SU-DHL-6 (cell line): ENCODE results near the gene SLC9C1.

Experiments
- H2AFZ ChIP-seq: fragments of 200-600 bp; sonication (generic); 2 replicates; pipeline ENCODE4 v1.6.1; 2014; ENCODE audit warnings: low read depth, mild to moderate bottlenecking, moderate library complexity, mixed read lengths, antibody characterized with exemption, low read length; ENCODE audit not compliant: severe bottlenecking
- H3F3A ChIP-seq: fragments of 200-600 bp; shearing (Covaris generic); 2 replicates; pipeline ENCODE4 v1.6.0; 2016; ENCODE audit warnings: antibody characterized with exemption, mild to moderate bottlenecking; ENCODE audit not compliant: insufficient read depth
- H3K27ac ChIP-seq: fragments of 200-600 bp; sonication (generic); 2 replicates; pipeline ENCODE4 v1.5.1; 2016; ENCODE audit warnings: low read depth, mild to moderate bottlenecking, low read length, moderate library complexity, mixed read lengths
- H3K27me3 ChIP-seq: fragments of 200-600 bp; sonication (generic), shearing (Covaris generic); 2 replicates; pipeline ENCODE4 v1.6.0; 2014; ENCODE audit warnings: mild to moderate bottlenecking, low read length
- H3K36me3 ChIP-seq: fragments of 200-600 bp; sonication (generic); 2 replicates; pipeline ENCODE4 v1.6.1; 2014; ENCODE audit warnings: mild to moderate bottlenecking, low read length, mixed read lengths
- H3K4me2 ChIP-seq: fragments of 300-600, 200-600 bp; shearing (Covaris generic), sonication (generic); 2 replicates; pipeline ENCODE4 v1.6.0; 2014; ENCODE audit warnings: low read length, low read depth, mild to moderate bottlenecking; ENCODE audit not compliant: poor library complexity, severe bottlenecking
- H3K4me3 ChIP-seq: fragments of 200-600 bp; sonication (generic); 2 replicates; pipeline ENCODE4 v1.5.1; 2014; ENCODE audit warnings: antibody characterized with exemption, low read length, mild to moderate bottlenecking, mixed read lengths; ENCODE audit not compliant: insufficient read depth, poor library complexity, severe bottlenecking
- H3K79me2 ChIP-seq: fragments of 200-600 bp; sonication (generic); 2 replicates; pipeline ENCODE4 v1.6.1; 2014; ENCODE audit warnings: mild to moderate bottlenecking, low read length, moderate library complexity; ENCODE audit not compliant: insufficient read depth
- H3K9ac ChIP-seq: fragments of 200-600 bp; sonication (generic); 2 replicates; pipeline ENCODE4 v1.7.0; 2014; ENCODE audit warnings: mild to moderate bottlenecking, low read length
- H3K9me2 ChIP-seq: fragments of 200-600 bp; sonication (generic); replicated peaks from 2 replicates; pipeline ENCODE4 v1.6.1; 2014; ENCODE audit warnings: low read length; ENCODE audit not compliant: insufficient read depth
- H3K9me3 ChIP-seq: fragments of 200-600 bp; sonication (generic); 2 replicates; pipeline ENCODE4 v1.6.1; 2014; ENCODE audit warnings: low read length, mixed read lengths; ENCODE audit not compliant: insufficient read depth
- H4K20me1 ChIP-seq: fragments of 200-600 bp; sonication (generic); 2 replicates; pipeline ENCODE4 v1.6.1; 2014; ENCODE audit warnings: low read depth, mild to moderate bottlenecking, antibody characterized with exemption, low read length, moderate library complexity, mixed read lengths
- EZH2phosphoT487 ChIP-seq: fragments of 200-600 bp; sonication (generic), shearing (Covaris generic); conservative IDR thresholded peaks from 2 replicates; pipeline ENCODE4 v1.6.1; 2018; ENCODE audit warnings: mild to moderate bottlenecking, antibody characterized with exemption, low read length, moderate library complexity, mixed read lengths
- TF ChIP-seq, protein P1 (sequence below): fragments of 200-600 bp; sonication (generic); IDR thresholded peaks from one replicate; pipeline ENCODE4 v1.5.1; 2017; ENCODE audit warnings: antibody characterized with exemption, mild to moderate bottlenecking, low read length, moderate library complexity; ENCODE audit not compliant: insufficient read depth, poor library complexity, severe bottlenecking

The SLC9C1 gene

GRCh38 chr3:112339134-112339533 is 45.1 kb upstream of the SLC9C1 start:
- Histone ChIP-seq H3K79me2 (no peaks in the 10 kb centered on the region), H3K9me3 (no peaks in the 10 kb centered on the region), H4K20me1 (no peaks in the 10 kb centered on the region), H3K4me2 (no peak overlapping the region), H3K9me2 (no peaks in the 10 kb centered on the region), H3K4me3 (no peak overlapping the region), H3K27ac (no peak overlapping the region), H3K27me3 (no peaks in the 10 kb centered on the region), H3K9ac (no peak overlapping the region), H2AFZ (no peak overlapping the region), H3K36me3 (no peaks in the 10 kb centered on the region), H3F3A (no peaks in the 10 kb centered on the region)
- TF ChIP-seq, protein P1, sequence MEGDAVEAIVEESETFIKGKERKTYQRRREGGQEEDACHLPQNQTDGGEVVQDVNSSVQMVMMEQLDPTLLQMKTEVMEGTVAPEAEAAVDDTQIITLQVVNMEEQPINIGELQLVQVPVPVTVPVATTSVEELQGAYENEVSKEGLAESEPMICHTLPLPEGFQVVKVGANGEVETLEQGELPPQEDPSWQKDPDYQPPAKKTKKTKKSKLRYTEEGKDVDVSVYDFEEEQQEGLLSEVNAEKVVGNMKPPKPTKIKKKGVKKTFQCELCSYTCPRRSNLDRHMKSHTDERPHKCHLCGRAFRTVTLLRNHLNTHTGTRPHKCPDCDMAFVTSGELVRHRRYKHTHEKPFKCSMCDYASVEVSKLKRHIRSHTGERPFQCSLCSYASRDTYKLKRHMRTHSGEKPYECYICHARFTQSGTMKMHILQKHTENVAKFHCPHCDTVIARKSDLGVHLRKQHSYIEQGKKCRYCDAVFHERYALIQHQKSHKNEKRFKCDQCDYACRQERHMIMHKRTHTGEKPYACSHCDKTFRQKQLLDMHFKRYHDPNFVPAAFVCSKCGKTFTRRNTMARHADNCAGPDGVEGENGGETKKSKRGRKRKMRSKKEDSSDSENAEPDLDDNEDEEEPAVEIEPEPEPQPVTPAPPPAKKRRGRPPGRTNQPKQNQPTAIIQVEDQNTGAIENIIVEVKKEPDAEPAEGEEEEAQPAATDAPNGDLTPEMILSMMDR, result no peak
- no peak for TF ChIP-seq EZH2phosphoT487

DNA sequence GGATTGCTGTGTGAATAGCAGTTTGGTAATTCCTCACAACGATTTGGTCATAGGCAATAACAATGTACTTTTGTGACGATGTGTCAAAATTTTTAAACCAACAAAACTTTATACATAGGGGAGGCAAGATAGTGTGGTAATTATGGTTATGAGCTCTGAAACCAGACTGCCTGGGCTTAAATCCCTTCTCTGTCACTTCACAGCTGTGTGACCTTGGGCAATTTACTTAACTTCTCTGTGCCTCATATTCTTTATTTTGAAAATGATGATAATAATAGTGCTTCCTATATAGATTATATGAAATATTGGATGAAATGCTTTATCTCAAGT is 44.7 kb upstream of the SLC9C1 start:
- no peaks in the 10 kb centered on the region for H3F3A ChIP-seq
- TF ChIP-seq, protein P1, result no peak
- TF ChIP-seq EZH2phosphoT487, result no peak
- H3K9me3 ChIP-seq, result no peaks in the 10 kb centered on the region

GRCh38 chr3:112338021-112338726 is 44.2 kb upstream of the SLC9C1 start:
- Histone ChIP-seq H2AFZ (no peak overlapping the region), H3F3A (no peaks in the 10 kb centered on the region), H3K79me2 (no peaks in the 10 kb centered on the region), H3K9ac (no peak overlapping the region), H3K27ac (no peak overlapping the region), H3K9me2 (no peaks in the 10 kb centered on the region), H3K9me3 (no peaks in the 10 kb centered on the region), H3K36me3 (no peaks in the 10 kb centered on the region), H3K27me3 (no peaks in the 10 kb centered on the region), H4K20me1 (no peaks in the 10 kb centered on the region), H3K4me2 (no peak overlapping the region), H3K4me3 (no peak overlapping the region)
- TF ChIP-seq, protein P1, result no peak
- TF ChIP-seq EZH2phosphoT487, result no peak

More for the DNA sequence above, 44.7 kb upstream of the SLC9C1 start:
- Histone ChIP-seq H3K36me3 (no peaks in the 10 kb centered on the region), H3K4me3 (no peak overlapping the region), H2AFZ (no peak overlapping the region), H4K20me1 (no peaks in the 10 kb centered on the region), H3K27me3 (no peaks in the 10 kb centered on the region), H3K4me2 (no peak overlapping the region), H3K27ac (no peak overlapping the region), H3K9ac (no peak overlapping the region), H3K79me2 (no peaks in the 10 kb centered on the region), H3K9me2 (no peaks in the 10 kb centered on the region)
